Measurements from ENCODE around the gene TBX1.
A peak's percentile ranks its signal among the peaks of the same experiment; 100 is the strongest.
"Not testable (repeated sequence)": the region's sequence is repeated elsewhere in the genome, so short reads cannot be mapped to it uniquely, and the experiment has no call there.

Gene TBX1

DNA sequence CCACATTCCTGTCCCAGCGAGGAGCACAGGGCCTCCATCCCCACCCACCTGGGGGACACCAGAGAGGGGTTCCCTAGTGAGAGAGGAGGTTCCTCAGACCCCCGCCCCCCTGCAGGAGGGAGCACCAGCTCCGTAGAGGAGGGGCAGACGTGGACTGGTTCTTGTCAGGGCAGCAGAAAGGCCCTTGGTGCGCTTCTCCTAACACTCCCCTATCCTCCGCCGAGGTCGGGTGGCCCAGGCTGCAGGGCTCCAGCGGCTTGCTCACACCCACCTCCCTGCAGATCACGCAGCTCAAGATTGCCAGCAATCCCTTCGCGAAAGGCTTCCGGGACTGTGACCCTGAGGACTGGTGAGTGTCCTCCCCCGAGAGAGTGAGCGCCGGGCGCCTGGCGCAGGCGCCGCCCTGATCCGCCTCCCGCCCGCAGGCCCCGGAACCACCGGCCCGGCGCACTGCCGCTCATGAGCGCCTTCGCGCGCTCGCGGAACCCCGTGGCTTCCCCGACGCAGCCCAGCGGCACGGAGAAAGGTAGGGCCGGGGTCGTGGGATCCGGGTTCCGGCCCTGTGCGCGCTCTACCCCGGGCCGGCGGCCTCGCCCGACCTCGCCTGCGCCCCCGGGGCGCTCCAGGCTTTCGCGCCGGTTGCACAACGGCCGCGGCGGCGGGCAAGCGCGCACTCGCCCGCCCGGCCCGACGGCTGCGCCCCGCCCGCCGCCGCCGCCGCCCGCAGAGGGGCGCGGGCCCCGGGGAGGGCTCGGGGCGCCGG, 5.1 kb downstream of the TBX1 start:
- peak in 1 of 6 experiments; percentile 10 for DNase-seq

DNA sequence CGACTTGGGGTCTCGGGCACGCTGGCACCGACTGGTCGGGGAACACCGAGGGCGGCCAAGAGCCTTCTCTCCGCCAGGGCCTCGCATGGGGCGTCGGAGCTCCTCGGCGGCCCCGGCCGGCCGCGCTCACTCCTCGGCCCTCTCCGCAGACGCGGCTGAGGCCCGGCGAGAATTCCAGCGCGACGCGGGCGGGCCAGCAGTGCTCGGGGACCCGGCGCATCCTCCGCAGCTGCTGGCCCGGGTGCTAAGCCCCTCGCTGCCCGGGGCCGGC, 5.6 kb downstream of the TBX1 start:
- DNase-seq, result no peak

DNA sequence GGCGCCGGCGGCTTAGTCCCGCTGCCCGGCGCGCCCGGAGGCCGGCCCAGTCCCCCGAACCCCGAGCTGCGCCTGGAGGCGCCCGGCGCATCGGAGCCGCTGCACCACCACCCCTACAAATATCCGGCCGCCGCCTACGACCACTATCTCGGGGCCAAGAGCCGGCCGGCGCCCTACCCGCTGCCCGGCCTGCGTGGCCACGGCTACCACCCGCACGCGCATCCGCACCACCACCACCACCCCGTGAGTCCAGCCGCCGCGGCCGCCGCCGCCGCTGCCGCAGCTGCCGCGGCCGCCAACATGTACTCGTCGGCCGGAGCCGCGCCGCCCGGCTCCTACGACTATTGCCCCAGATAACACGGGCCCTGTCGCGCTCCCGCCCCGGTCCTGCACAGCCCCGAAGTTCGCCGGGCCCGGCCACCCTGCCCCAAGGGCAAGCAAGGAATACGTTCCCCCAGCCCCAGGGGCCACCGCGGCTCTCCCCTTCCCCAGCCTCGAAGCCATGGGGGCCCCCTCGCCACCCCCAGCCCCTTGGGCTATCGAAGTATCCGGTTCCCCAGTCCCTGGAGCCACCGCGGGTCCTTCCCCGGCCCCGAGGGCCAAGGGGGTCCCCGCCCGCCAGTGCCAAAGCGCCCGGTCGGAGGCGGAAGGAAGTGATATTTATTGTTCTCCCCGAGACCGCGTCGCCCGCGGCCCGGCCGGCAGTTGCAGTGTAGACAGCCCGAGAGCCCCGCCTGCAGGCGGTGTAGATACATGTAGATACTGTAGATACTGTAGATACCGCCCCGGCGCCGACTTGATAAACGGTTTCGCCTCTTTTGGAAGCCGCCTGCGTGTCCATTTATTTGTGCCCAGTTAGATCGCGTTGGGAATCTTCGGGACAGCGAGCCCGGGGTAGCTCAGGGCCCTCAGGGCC, 6.2 kb downstream of the TBX1 start:
- DNase-seq, result peak in 5 of 6 experiments; percentile 10 to 38 (median 22)

DNA sequence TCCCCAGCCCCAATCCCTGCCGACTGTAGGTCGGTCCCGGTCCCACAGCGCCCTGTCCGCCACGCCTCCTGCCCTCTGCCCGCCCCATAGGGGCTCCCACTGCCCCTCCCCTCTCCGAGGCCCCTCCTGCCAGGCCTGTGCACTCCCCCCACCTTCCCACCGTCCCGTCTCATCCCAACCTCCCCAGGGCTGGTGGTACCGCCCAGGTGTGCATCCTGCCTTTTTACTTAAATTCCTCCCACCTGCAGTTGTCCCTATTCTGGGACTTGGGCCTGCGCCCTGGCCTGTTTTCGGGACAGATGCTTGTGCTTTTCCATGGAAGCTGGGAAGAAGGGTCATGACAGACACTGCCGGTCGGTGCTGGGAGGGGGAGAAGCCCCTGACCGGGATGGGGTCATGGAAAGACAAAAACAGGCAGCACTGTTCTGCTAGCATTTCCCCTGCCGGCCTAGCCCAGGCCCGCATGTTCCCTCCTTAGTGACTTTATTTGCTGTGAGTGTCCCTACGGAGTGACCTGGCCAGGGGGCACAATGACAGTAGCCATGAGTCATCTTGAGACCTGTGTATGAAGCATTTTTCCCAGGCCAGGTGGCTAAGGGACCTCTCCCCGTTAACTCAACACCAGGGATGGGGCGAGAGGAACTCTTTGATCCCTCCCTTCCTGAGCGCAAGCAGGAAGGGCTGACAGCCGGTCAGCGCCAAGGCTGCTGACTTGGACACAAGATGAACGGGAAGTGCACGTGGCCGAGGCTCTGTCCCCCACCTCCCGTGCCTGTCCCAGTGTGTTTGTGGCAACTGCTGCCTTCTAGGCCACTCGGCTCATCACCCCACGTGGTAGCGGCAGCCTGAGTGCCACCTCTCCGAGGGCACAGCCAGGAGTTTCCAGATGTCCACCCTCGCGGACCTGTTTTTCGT, 7.1 kb downstream of the TBX1 start:
- DNase-seq, result no peak

DNA sequence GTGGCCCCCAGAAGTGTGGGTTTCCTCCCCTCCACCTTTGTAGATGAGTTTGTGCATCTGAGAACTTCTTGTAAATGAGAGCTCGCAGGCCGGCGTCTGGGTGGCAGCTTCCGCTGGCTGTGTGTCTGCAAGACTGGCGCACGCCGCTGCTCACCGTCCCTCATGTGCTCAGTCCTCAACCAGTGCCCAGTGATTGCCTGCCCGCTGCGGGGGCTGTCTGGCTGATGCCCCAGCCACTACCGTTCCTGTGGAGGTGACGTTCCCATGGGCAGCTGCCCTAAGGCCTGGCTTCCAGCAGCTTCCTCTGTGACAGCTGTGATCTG, 8.8 kb downstream of the TBX1 start:
- DNase-seq, result no peak

DNA sequence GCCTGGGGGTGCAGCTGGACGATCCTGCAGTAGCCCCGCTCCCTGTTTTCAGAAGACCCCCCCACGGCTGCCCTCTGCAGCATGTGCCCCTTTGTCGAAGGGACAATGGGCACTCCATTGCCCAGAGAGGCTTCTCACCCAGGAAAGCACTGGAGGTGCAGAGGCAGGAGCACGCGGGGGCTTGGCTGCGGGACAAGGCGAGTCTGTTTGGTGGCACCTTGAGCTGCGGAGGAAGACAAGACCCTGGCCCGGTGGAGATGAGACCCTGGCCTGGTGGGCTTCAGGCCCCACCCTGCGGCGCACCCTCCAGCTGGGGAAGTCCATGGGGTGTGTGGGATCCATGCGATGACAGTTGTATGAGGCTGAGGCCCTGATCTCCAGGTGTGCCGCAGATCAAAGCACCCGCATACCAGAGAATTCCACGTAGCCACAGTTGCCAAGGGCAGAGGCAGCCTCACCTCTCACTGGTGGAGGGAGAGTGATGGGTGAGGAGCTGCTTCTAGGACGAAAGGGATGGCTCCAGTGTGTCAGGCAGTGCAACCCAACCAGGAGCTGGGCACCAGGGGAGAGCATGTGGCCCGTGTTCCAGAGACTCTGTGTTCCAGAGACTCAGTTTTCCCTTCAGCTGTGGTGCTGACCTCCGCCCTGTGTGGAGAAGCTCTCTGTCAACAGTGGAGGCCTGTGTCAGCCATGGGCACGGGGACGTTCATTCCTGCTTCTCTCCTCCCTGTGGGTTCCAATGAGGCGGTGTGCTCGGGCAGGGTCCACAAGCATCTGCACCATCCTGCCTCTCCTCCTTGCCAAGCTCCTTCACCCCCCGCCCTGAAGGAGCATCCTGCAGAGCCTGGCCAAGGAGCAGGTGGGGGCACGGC, 10.0 kb downstream of the TBX1 start:
- no peak for DNase-seq

DNA sequence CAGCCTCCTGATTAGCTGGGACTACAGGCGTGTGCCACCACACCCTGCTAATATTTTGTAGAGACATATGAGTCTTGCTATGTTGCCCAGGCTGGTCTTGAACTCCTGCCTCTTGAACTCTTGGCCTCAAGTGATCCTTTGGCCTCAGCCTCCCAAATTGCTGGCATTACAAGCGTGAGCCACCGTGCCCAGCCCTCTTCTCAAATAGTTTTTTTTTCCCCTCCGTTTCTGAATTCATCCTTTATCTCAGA, 11.8 kb downstream of the TBX1 start:
- no peak for DNase-seq

DNA sequence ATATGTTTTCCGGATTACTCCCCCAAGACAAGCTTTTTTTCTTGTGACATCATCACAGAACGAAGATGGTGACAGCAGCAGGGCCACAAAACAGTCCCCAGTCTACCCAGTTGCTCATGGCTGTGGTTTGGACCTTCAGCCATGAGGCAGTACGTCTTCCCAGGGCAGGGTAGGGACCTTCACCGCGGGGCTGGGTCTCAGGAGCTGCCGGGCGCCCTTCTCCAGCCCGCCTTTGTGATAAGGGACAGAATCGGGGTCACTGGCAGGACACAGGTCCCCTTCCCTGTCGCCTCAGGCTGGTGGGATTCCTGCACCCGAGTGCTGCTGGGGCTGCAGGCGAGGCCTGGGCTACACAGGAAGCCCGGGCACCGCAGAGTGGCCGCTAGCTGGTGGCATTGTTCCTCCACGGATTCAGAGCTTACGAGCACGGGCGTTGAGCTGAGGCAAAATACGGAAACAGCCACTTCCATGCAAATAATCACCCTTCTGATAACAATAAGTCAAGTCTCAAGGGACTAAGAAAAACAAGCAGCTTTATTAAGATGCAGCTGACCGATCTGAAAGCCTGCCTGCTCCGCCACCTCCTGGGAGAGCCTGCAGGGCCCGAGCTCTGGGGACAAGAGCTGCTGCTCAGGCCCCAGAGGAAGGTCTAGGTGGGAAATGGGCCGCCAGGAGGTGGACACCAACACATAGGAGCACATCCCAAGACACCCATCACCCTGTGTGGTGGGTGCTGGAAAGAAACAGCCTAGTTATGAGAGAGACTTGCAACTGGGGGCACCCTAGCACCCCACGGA, 12.3 kb downstream of the TBX1 start:
- no peak for DNase-seq

DNA sequence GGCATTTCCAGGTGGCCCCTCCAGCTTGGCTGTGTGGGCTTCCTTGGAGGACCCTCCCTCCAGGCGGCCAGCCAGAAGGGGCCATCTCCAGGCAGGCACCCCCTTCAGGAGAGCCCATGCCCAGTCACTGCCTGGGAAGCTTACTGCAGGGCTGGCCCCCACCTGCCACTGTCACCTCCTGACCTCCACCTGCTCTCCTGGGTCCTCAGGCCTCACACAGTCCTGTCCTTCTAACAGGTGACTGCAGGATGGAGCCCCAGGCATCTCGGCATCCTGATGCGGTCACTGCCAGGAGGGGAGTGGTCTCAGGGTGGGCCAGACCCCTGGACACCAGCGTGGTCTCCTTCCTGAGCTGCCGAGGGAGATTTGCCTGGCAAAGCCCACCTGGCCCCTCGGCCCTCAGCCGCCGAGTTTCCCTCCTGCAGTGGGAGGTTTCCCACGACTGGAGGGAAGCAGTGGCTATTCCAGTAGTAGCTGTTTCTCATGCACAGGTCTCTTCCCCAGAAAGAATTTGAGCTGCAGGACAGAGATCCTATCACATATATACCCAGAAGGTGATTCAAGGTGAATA, 13.0 kb downstream of the TBX1 start:
- DNase-seq, result no peak

DNA sequence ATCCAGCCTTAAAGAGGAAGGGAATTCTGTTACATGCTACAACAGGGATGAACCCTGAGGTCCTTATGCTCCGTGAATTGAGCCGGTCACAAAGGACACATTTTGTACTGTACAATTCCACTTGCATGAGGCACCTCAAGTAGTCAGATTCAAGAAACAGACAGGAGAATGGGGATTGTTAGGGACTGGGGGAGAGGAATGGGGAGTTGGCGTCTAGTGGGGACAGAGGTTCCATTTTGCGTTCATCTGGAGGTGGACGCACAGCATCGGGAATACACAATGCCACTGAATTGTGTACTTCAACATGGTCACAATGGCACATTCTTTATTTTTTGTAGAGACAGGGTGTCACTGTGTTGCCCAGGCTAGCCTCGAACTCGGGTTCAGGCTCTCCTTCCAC, 14.1 kb downstream of the TBX1 start:
- DNase-seq, result no peak

DNA sequence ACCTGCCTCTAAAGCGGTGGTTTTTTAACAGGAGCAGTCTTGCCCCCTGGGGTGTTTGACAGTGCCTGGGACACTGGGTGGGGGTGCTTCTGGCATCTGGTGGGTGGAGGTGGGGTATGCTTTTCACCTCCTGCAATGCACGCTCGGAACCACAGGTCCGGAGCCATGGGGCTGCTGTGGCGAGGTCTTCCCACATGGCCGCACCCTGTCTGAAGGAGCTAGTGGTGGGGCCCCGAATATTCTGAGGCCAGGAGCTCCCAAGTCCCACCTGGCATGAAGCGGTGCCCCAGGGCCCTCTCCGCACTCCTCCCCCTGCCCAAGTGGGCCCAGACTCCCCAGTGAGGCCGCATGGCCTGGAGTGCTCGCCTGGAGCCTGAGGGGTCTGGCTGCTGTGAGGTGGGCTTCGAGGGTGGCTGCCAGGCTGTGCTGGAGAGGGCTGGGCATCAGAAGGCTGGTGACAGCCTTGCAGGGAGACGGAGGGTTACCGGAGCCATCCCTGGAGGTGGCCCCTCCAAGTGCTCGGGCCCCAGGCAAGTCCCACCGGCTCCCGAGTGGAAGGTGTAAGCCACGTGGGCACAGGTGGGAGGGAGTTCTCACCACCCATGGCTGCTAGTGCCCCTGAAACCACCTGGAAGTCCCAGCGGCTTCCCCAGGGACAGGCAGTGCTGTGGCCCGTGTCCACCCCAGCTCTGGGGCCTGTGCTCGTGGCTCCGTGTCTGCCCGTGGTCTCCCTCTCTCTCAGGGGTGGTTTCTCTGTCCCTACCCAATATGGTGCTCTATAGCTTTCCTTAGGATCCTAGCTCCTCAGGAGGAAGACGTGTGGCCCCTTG, 15.1 kb downstream of the TBX1 start:
- DNase-seq, result no peak

DNA sequence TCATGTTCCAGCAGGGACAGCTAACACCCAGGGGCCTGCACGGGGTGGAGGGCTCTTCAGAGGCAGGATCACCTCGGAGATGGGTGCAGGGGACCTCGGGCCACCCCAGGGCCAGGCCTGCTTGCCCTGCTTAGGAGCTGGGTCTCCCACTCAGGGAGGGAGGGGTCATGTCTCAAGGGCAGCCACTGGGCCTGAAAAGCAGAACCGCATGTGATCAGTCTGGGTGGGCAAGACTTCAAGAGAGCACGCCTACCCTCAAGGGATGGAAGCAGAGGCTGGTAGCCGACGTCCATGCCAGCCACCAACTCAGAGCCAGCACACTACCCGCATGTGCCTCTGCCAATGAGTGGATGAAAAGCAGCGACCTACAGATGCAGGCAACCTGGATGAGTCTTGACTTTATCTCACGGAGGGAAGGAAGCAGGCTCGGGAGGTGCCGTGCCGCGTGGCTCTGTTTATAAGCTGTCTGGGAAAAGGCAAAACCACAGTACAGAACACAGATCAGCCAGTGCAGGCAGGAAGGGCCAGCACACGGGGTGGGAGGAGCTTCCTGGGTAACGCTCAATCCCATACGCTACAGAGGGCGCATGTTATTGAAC, 16.0 kb downstream of the TBX1 start:
- no peak for DNase-seq

DNA sequence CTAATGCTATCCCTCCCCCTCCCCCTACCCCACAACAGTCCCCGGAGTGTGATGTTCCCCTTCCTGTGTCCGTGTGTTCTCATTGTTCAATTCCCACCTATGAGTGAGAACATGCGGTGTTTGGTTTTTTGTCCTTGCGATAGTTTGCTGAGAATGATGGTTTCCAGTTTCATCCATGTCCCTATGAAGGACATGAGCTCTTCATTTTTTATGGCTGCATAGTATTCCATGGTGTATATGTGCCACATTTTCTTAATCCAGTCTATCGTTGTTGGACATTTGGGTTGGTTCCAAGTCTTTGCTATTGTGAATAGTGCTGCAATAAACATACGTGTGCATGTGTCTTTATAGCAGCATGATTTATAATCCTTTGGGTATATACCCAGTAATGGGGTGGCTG, 16.6 kb downstream of the TBX1 start:
- DNase-seq, result not testable (repeated sequence)

DNA sequence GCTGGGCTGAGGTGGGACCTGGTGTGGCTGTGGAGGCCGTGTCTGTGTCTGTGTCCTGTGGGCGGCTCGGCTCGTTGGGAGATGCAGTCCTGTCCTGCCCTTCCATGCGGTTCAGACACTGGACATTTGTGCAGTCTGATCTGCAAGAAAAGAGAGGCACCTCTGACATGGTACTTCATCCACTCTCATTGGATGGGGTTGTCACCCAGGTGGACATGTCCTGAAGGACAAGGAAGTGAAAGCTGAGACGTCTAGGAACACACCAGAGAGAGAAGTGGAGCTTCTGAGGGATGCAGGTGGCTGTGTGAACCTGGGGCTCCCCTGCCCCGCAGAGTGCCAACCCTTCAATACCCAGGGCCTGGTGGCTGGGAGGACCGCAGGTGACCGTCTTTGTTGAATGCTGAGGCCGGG, 18.4 kb downstream of the TBX1 start:
- DNase-seq, result no peak

DNA sequence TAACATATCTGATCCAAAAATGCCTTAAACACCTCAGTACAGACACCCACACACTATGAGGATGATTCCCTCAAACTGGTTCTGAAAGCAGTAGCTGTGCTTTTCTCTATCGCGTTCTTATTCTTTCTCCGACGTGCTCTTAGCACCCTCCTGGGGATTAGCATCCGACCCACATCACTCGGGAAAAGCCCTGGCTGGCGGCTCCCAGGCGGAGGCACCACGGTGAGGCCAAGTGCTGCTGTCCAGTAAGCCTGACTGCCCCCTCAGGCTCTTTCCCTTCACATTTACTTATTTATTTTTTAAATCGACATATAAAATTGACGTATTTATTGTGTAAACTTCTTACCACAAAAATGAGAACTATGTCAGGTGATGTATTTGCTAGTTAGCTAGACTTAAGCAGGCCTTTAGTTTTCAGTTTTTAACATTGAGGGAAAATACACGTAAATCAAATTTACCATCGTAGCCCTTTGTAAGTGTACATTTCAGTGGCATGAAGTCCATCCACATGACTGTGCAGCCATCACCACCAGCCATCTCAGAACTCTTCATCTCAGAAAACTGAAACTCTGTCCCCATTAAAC, 19.2 kb downstream of the TBX1 start:
- no peak for DNase-seq

DNA sequence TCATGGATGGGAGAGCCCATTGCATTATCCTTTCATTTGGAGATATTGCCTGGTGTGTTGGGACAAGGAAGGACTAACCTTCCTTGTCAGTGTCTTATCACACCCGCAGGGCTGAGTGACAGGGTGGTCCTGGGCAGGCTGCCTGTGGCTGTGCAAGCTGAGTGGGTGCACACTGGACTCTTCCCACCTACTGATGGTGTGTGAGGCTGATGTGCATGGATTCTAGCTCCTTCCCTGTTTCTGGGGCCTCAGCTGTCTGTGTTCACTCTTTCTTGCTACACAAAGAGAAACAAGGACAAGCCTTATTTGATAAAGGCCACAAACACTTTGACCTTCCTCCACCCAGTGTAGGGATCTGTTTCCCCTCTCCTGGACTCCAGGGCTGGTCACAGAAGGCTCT, 22.0 kb downstream of the TBX1 start:
- no peak for DNase-seq

DNA sequence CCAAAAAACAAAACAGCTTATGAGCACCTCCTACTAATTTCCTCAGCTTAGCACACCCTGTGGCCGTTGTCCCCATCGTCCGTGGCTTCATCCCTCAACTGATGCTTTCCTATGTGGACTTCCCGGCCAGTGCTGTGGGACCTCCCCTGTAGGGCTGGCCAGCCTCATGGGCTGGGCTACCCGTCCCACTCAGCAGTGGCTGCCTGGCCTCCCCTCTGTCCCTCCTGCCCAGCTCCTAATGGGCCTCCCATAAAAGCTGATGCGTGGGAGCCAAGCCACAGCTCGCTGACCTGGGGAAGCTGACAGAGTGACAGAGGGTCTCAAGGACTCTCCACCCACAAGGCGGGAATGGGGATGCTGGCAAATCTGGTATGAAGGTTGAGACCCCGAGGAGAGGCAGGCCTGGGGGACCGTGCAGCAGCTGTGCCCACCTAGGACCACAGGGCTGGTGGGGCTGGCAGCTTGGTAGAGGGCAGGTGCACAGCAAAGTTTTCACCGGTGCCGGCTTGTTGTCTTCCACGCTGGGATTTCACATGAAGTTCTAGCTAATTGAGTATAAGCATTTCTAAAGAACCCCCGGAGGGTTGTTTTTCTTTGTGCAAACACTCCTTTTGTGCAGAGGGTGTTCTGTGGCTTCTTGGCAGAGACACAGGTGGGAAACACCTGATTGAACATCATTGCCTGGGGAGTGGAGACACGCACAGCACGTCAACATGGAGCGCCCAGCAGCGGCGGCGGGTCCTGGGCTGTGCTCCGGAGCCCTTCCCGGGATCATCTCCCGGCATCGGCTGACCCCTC, 23.2 kb downstream of the TBX1 start:
- DNase-seq, result no peak

DNA sequence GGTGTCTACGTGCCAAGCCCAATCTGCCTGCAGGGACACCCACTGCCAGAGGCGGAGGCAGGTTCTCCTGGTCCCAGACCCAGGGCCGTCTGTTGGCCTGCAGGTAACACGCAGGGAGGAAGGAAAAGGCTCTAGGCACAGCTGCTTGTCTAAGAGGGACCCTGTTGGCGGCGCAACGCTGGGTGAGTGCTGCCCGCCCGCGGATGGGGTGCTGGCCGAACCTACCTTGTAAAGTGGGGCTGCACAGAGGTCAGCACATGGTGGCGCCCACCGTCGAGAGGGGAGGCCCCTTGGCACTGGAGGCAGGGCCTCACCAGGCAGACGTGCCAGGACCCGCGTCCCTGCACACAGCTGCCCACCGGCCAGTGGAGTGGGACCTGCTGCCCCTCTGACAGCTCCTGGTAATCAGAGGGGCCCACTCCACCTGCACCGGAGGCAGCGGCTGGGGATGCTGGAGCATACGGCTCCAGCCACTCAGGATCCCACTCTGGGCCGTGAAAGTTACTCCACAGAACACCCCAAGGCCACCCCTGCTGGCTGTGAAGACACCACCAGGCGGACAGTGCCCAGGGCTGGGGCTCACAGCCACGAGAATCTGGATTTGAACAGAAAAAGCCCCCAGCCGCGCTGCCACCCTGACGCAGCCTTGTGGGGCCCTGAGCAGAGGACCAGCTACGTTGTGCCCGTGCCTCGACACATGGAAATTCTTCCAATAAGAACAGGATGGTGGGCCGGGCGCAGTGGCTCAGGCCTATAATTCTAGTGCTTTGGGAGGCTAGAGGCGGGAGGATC, 24.0 kb downstream of the TBX1 start:
- no peak for DNase-seq

All from stimulated activated naive CD4-positive, alpha-beta T cell (primary cell).